Body of pancreas (tissue), 4 donors: ENCODE results near the gene CST9.

Experiments used
- POLR2A ChIP-seq, 3 donors: fragments of 450-650 bp; IDR thresholded peaks; one replicate each; pipeline ENCODE4 v1.6.1; 2016; ENCODE audit warnings: antibody characterized with exemption in 3 of 3, mild to moderate bottlenecking in 2 of 3
- TF ChIP-seq, protein P1 (sequence below), 7 experiments: fragments of 450-650 bp in 4 of 7; fragments of 200-600 bp in 3 of 7; sonication (generic) in 3 of 7; IDR thresholded peaks; one replicate each; pipeline ENCODE4 v1.5.1; 2016 to 2019; ENCODE audit warnings: antibody characterized with exemption in 7 of 7

- TF ChIP-seq, protein P1, sequence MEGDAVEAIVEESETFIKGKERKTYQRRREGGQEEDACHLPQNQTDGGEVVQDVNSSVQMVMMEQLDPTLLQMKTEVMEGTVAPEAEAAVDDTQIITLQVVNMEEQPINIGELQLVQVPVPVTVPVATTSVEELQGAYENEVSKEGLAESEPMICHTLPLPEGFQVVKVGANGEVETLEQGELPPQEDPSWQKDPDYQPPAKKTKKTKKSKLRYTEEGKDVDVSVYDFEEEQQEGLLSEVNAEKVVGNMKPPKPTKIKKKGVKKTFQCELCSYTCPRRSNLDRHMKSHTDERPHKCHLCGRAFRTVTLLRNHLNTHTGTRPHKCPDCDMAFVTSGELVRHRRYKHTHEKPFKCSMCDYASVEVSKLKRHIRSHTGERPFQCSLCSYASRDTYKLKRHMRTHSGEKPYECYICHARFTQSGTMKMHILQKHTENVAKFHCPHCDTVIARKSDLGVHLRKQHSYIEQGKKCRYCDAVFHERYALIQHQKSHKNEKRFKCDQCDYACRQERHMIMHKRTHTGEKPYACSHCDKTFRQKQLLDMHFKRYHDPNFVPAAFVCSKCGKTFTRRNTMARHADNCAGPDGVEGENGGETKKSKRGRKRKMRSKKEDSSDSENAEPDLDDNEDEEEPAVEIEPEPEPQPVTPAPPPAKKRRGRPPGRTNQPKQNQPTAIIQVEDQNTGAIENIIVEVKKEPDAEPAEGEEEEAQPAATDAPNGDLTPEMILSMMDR (IDR thresholded peaks at IDR 0.05) = no peak
- TF ChIP-seq POLR2A (IDR thresholded peaks at IDR 0.05) = no peak
Measured at GRCh38 chr20:23595941-23596340, 9.8 kb downstream of the CST9 start.
